NK-92 (cell line): Measurements from ENCODE around the gene LMO4.

Source experiments
- DNase-seq: peaks from one replicate; lab custom pipeline; 2025; ENCODE audit not compliant: unreplicated experiment; lab: John Stamatoyannopoulos, UW

Gene LMO4

GRCh38 chr1:87356591-87356990 lies 27.9 kb downstream of the LMO4 start:
- DNase-seq = no peak

GRCh38 chr1:87358219-87358618 lies 29.5 kb downstream of the LMO4 start:
- no peak for DNase-seq

- no peak for DNase-seq
Observed at GRCh38 chr1:87359586-87359985, 30.9 kb downstream of the LMO4 start.

GRCh38 chr1:87362063-87362833 lies 33.6 kb downstream of the LMO4 start:
- no peak for DNase-seq

GRCh38 chr1:87362834-87363426 lies 34.2 kb downstream of the LMO4 start:
- no peak for DNase-seq

- DNase-seq = no peak
Observed at GRCh38 chr1:87367549-87367948, 38.9 kb downstream of the LMO4 start.

- no peak for DNase-seq
Observed at GRCh38 chr1:87368907-87369306, 40.2 kb downstream of the LMO4 start.

GRCh38 chr1:87369736-87370478 lies 41.2 kb downstream of the LMO4 start:
- no peak for DNase-seq

- no peak for DNase-seq
Observed at GRCh38 chr1:87370544-87370943, 41.9 kb downstream of the LMO4 start.

- no peak for DNase-seq
Observed at GRCh38 chr1:87379306-87379705, 50.6 kb downstream of the LMO4 start.

GRCh38 chr1:87386217-87386790 lies 57.6 kb downstream of the LMO4 start:
- no peak for DNase-seq

- DNase-seq = no peak
Observed at GRCh38 chr1:87388411-87388810, 59.7 kb downstream of the LMO4 start.

GRCh38 chr1:87389011-87389410 lies 60.3 kb downstream of the LMO4 start:
- DNase-seq = no peak

GRCh38 chr1:87389546-87389945 lies 60.9 kb downstream of the LMO4 start:
- no peak for DNase-seq

GRCh38 chr1:87392248-87393192 lies 63.8 kb downstream of the LMO4 start:
- DNase-seq = no peak

- no peak for DNase-seq
Observed at GRCh38 chr1:87393445-87394085, 64.9 kb downstream of the LMO4 start.

- DNase-seq = no peak
Observed at GRCh38 chr1:87394513-87394912, 65.8 kb downstream of the LMO4 start.

- DNase-seq = no peak
Observed at GRCh38 chr1:87394982-87395381, 66.3 kb downstream of the LMO4 start.
